Heart right ventricle (tissue), 16 donors: Measurements from ENCODE around the gene KCNQ5. TPM values are rescaled to one million over a fixed set of nuclear protein-coding genes. Genes with fewer than 3 reads are reported as not detected.

Source experiments
- ATAC-seq, 8 donors: fragments of 200-7000 bp; cut with Tn5 transposase; one replicate each; pipeline ENCODE4 v1.9.1; 2020; ENCODE audit warnings: mild to moderate bottlenecking in 8 of 8, moderate library complexity in 8 of 8, moderate number of reproducible peaks in 1 of 8
- DNase-seq, 2 donors: peaks; one replicate each; pipeline ENCODE4 v3.0.0-alpha.2; 2020
- H3K27ac ChIP-seq, 10 donors: fragments of 200-600 bp; sonication (generic) in 2 of 10; one replicate each; pipeline versions ENCODE4 v1.5.0 to v1.8.0; 2020 to 2022; ENCODE audit warnings: mild to moderate bottlenecking in 3 of 10
- H3K27me3 ChIP-seq, 7 donors: fragments of 200-600 bp; one replicate each; pipeline ENCODE4 v1.8.0; 2021 to 2022; ENCODE audit warnings: mild to moderate bottlenecking in 2 of 7
- H3K36me3 ChIP-seq, 9 donors: fragments of 200-600 bp; sonication (generic) in 1 of 9; one replicate each; pipeline versions ENCODE4 v1.5.0 to v1.8.0; 2020 to 2022; ENCODE audit warnings: mild to moderate bottlenecking in 2 of 9
- H3K4me1 ChIP-seq, 9 donors: fragments of 200-600 bp; sonication (generic) in 1 of 9; one replicate each; pipeline versions ENCODE4 v1.5.0 to v1.8.0; 2020 to 2022; ENCODE audit warnings: mild to moderate bottlenecking in 4 of 9
- H3K4me3 ChIP-seq, 10 donors: fragments of 200-600 bp; sonication (generic) in 2 of 10; one replicate each; pipeline versions ENCODE4 v1.5.0 to v1.8.0; 2020 to 2022; ENCODE audit warnings: mild to moderate bottlenecking in 7 of 10, moderate library complexity in 2 of 10
- H3K9me3 ChIP-seq, 11 donors: fragments of 200-600 bp in 10 of 11; sonication (generic) in 2 of 11; one replicate each; pipeline versions ENCODE4 v1.5.0 to v1.8.0; 2013 to 2022; ENCODE audit warnings: mild to moderate bottlenecking in 2 of 11, control low read depth in 1 of 11, moderate library complexity in 1 of 11
- CTCF ChIP-seq, 9 donors: fragments of 200-600 bp; sonication (generic) in 2 of 9; IDR thresholded peaks; one replicate each; pipeline versions ENCODE4 v1.5.0 to v1.8.0; 2021 to 2022; ENCODE audit warnings: antibody characterized with exemption in 9 of 9, mild to moderate bottlenecking in 5 of 9, moderate library complexity in 1 of 9
- WGBS, 2 donors: extraction: QIAGEN DNeasy Blood & Tissue Kit; methylation state at CpG; one replicate each; pipeline ENCODE4 v1.1.7; 2013; ENCODE audit warnings: inconsistent platforms in 1 of 2; 5-methylcytosine and 5-hydroxymethylcytosine counted together
- intact Hi-C, 10 donors: fragments of 100-400 bp; cut with DNase I; formaldehyde crosslinking; loops; one replicate each; pipeline versions ENCODE4 v1.11.1 to v1.14.2; 2022
- polyA plus RNA-seq, 2 donors: library from polyadenylated mRNA; stranded (reverse); fragments of 200-250 nt; gene quantifications; one replicate each; pipeline ENCODE4 v1.2.3, GENCODE V29; 2013
- total RNA-seq, 10 donors: library from RNA; stranded (reverse); fragmentation: NEBNext Ultra II Directional in 3 of 10; extraction: Animal tissue kit (Norgen Biotek cat#: 25700) in 3 of 10; gene quantifications; one replicate each; pipeline versions ENCODE4 v1.2.1 to v1.2.4, GENCODE V29; 2021 to 2023
- donor health status: Arrhythmogenic right ventricular cardiomyopathy.
- donor health status: ischemic (EF 13 %, LVEDD 7.1; RV severe dilation, severe dysfunction).
- donor health status: healthy with polysubstance abuse.
- donor health status: DM: no; HTN: yes; CAD: no.
- donor health status: DM: no; HTN: no; CAD: no.
- donor health status: ischemic (EF 25% LVEDD 6.9; RV normal size, moderate dysfunction).
- donor health status: ischemic (EF 25% LVEDD 5.7; RV mildly dilated, moderate dysfunction).
- donor health status: healthy.
- donor health status: DM: yes; HTN: yes; CAD: no.
- donor health status: Ischemic cardiomyopathy.
- donor health status: ischemic (EF 35%, LVEDD 5.7; RV mildly dilated, moderate dysfunction).
- donor health status: nonischemic (EF 11% LVEDD 7.7; RV severe dilation, severe dysfunction).
- donor health status: DM: yes; HTN: yes; CAD: no.
- donor health status: PGD.
- donor health status: ischemic (EF 29% LVEDD 5.4; RV normal size, mild dysfunction).
- donor health status: nonischemic (EF 23%, LVEDD 6.1; RV moderate dilation, normal function).

The KCNQ5 gene
- total and polyA plus RNA-seq, 12 donors = under 0.01 to 0.15 (median 0.12) TPM; not detected in 9

- Histone ChIP-seq H3K4me1 (no peaks in the 10 kb centered on the region), H3K9me3 (no peaks in the 10 kb centered on the region), H3K4me3 (no peak overlapping the region), H3K27me3 (no peaks in the 10 kb centered on the region), H3K27ac (no peak overlapping the region), H3K36me3 (no peaks in the 10 kb centered on the region)
- DNase-seq = no peak
- 56 to 66% methylated on average over 2 of the region's 2 CpGs for WGBS, 2 donors
- no peak for ATAC-seq
- intact Hi-C loops = no loop called here
- TF ChIP-seq CTCF (IDR thresholded peaks at IDR 0.05) = no peak
Observed at GRCh38 chr6:72720464-72720863, 98.6 kb downstream of the KCNQ5 start.

GRCh38 chr6:72721346-72721745 lies 99.5 kb downstream of the KCNQ5 start:
- Histone ChIP-seq H3K27me3 (no peaks in the 10 kb centered on the region), H3K4me1 (no peaks in the 10 kb centered on the region), H3K27ac (no peak overlapping the region), H3K4me3 (no peak overlapping the region), H3K9me3 (no peaks in the 10 kb centered on the region), H3K36me3 (no peaks in the 10 kb centered on the region)
- intact Hi-C loops = no loop called here
- no peak for TF ChIP-seq CTCF (IDR thresholded peaks at IDR 0.05)
- DNase-seq (no peak), ATAC-seq (no peak)

GRCh38 chr6:72724545-72724944 lies 102.7 kb downstream of the KCNQ5 start:
- Histone ChIP-seq H3K4me3 (no peak overlapping the region), H3K36me3 (no peaks in the 10 kb centered on the region), H3K27me3 (no peaks in the 10 kb centered on the region), H3K27ac (no peak overlapping the region), H3K9me3 (peaks cover 0 to 13% (median 0%) of the 10 kb centered on the region in 11 donors), H3K4me1 (no peaks in the 10 kb centered on the region)
- ATAC-seq = no peak
- no peak for TF ChIP-seq CTCF (IDR thresholded peaks at IDR 0.05)
- intact Hi-C loops = no loop called here
- 50 to 52% methylated on average over 2 of the region's 2 CpGs for WGBS, 2 donors
- DNase-seq = no peak

GRCh38 chr6:72728706-72729343 lies 107.0 kb downstream of the KCNQ5 start:
- Histone ChIP-seq H3K4me1 (no peaks in the 10 kb centered on the region), H3K4me3 (no peak overlapping the region), H3K9me3 (peaks cover 0 to 13% (median 0%) of the 10 kb centered on the region in 11 donors), H3K27ac (no peak overlapping the region), H3K36me3 (no peaks in the 10 kb centered on the region), H3K27me3 (no peaks in the 10 kb centered on the region)
- intact Hi-C loops = no loop called here
- 88 to 90% methylated on average over 3 of the region's 3 CpGs for WGBS, 2 donors
- DNase-seq (no peak), ATAC-seq (no peak)
- no peak for TF ChIP-seq CTCF (IDR thresholded peaks at IDR 0.05)
